HUES64 (cell line): ENCODE results near the gene TRMT13. TPM values are rescaled to one million over a fixed set of nuclear protein-coding genes. Genes with fewer than 3 reads are reported as not detected.

Source experiments
- H3K27ac ChIP-seq: 2 replicates; pipeline ENCODE4 v1.7.0; 2013; ENCODE audit warnings: low read depth, low read length, inconsistent platforms
- H3K27me3 ChIP-seq: 2 replicates; pipeline ENCODE4 v1.6.1; 2013; ENCODE audit warnings: mild to moderate bottlenecking, low read length; ENCODE audit not compliant: insufficient read depth
- H3K36me3 ChIP-seq: 2 replicates; pipeline ENCODE4 v1.6.1; 2013; ENCODE audit warnings: mild to moderate bottlenecking, low read length; ENCODE audit not compliant: insufficient read depth
- H3K4me1 ChIP-seq: 2 replicates; pipeline ENCODE4 v1.6.1; 2013; ENCODE audit warnings: mild to moderate bottlenecking, low read length, moderate library complexity; ENCODE audit not compliant: insufficient read depth
- H3K4me3 ChIP-seq: 2 replicates; pipeline ENCODE4 v1.5.1; 2013; ENCODE audit warnings: mild to moderate bottlenecking, low read length, moderate library complexity
- H3K9ac ChIP-seq: 2 replicates; pipeline ENCODE4 v1.6.1; 2013; ENCODE audit warnings: mild to moderate bottlenecking, low read depth, low read length
- H3K9me3 ChIP-seq: 2 replicates; pipeline ENCODE4 v1.6.1; 2013; ENCODE audit warnings: low read depth, low read length; ENCODE audit not compliant: insufficient read depth
- WGBS: fragments of 150-250, 120-280 bp; methylation state at CpG from one replicate; pipeline ENCODE4 v1.1.7; 2013; ENCODE audit warnings: missing lambda C conversion rate; 5-methylcytosine and 5-hydroxymethylcytosine counted together
- polyA plus RNA-seq, 2 experiments: library from polyadenylated mRNA; stranded (reverse); fragments of 50-300 nt; gene quantifications; one replicate each; pipeline ENCODE4 v1.2.3, GENCODE V29; 2013

TRMT13 gene
- 11.7 TPM for polyA plus RNA-seq (2013, experiment 1 of 2)
- 9.5 TPM for polyA plus RNA-seq (2013, experiment 2 of 2)

- under 1% methylated on average over 55 of the region's 57 CpGs for WGBS
- H3K36me3 ChIP-seq = peaks cover 15% of the 10 kb centered on the region
- no peaks in the 10 kb centered on the region for H3K27me3 ChIP-seq
- no peaks in the 10 kb centered on the region for H3K9me3 ChIP-seq
- peak within 1 kb of the TSS; percentile 87 for H3K27ac ChIP-seq
- H3K4me3 ChIP-seq = peak within 1 kb of the TSS; percentile 76
- peak within 1 kb of the TSS; percentile 85 for H3K9ac ChIP-seq
- H3K4me1 ChIP-seq = peaks cover 11% of the 10 kb centered on the region
Observed at GRCh38 chr1:100132566-100133477, at the start of gene TRMT13, which contains the start of gene SASS6. TSS of gene TRMT13 (plus strand) at chr1:100133163. CDS start at chr1:100133169, 6 bp downstream. TSS of gene SASS6 (minus strand) at chr1:100132930. CDS start at chr1:100132814, 116 bp downstream.

- H3K27ac ChIP-seq = no peak overlapping the region
- no peaks in the 10 kb centered on the region for H3K27me3 ChIP-seq
- H3K9ac ChIP-seq = no peak overlapping the region
- peaks cover 68% of the 10 kb centered on the region for H3K36me3 ChIP-seq
- H3K4me1 ChIP-seq = no peaks in the 10 kb centered on the region
- WGBS = no CpG with 5 or more reads among the region's 1 CpG
- no peaks in the 10 kb centered on the region for H3K9me3 ChIP-seq
- H3K4me3 ChIP-seq = no peak overlapping the region
Observed at GRCh38 chr1:100087396-100087795, 45.6 kb upstream of the TRMT13 start.

- 86% methylated on average over 1 of the region's 1 CpG for WGBS
- Histone ChIP-seq H3K9me3 (no peaks in the 10 kb centered on the region), H3K27me3 (no peaks in the 10 kb centered on the region), H3K27ac (no peak overlapping the region), H3K36me3 (peaks cover 67% of the 10 kb centered on the region), H3K4me1 (no peaks in the 10 kb centered on the region), H3K4me3 (no peak overlapping the region), H3K9ac (no peak overlapping the region)
Observed at GRCh38 chr1:100089082-100089481, 43.9 kb upstream of the TRMT13 start.

GRCh38 chr1:100090471-100090870 lies 42.5 kb upstream of the TRMT13 start:
- Histone ChIP-seq H3K4me3 (no peak overlapping the region), H3K9ac (no peak overlapping the region), H3K27ac (no peak overlapping the region), H3K36me3 (peaks cover 62% of the 10 kb centered on the region), H3K4me1 (no peaks in the 10 kb centered on the region), H3K27me3 (no peaks in the 10 kb centered on the region), H3K9me3 (no peaks in the 10 kb centered on the region)
- WGBS = 97% methylated on average over 3 of the region's 3 CpGs

- no peaks in the 10 kb centered on the region for H3K27me3 ChIP-seq
- no peak overlapping the region for H3K4me3 ChIP-seq
- no CpG with 5 or more reads among the region's 1 CpG for WGBS
- no peak overlapping the region for H3K27ac ChIP-seq
- H3K9me3 ChIP-seq = no peaks in the 10 kb centered on the region
- H3K4me1 ChIP-seq = no peaks in the 10 kb centered on the region
- H3K9ac ChIP-seq = no peak overlapping the region
- peaks cover 89% of the 10 kb centered on the region for H3K36me3 ChIP-seq
Observed at GRCh38 chr1:100100202-100100601, 32.8 kb upstream of the TRMT13 start.

- Histone ChIP-seq H3K9me3 (no peaks in the 10 kb centered on the region), H3K27me3 (no peaks in the 10 kb centered on the region), H3K36me3 (peaks cover 96% of the 10 kb centered on the region), H3K27ac (no peak overlapping the region), H3K9ac (no peak overlapping the region), H3K4me1 (no peaks in the 10 kb centered on the region), H3K4me3 (no peak overlapping the region)
- WGBS = 97% methylated on average over 2 of the region's 2 CpGs
Observed at GRCh38 chr1:100101564-100101963, 31.4 kb upstream of the TRMT13 start.

- Histone ChIP-seq H3K4me1 (no peaks in the 10 kb centered on the region), H3K4me3 (no peak overlapping the region), H3K27ac (no peak overlapping the region), H3K36me3 (peaks cover 81% of the 10 kb centered on the region), H3K9me3 (no peaks in the 10 kb centered on the region), H3K27me3 (no peaks in the 10 kb centered on the region), H3K9ac (no peak overlapping the region)
- 99% methylated on average over 4 of the region's 4 CpGs for WGBS
Observed at GRCh38 chr1:100107696-100108095, 25.3 kb upstream of the TRMT13 start.

GRCh38 chr1:100109554-100110066 lies 23.4 kb upstream of the TRMT13 start:
- no peak overlapping the region for H3K9ac ChIP-seq
- H3K4me1 ChIP-seq = no peaks in the 10 kb centered on the region
- H3K4me3 ChIP-seq = no peak overlapping the region
- H3K9me3 ChIP-seq = no peaks in the 10 kb centered on the region
- no peaks in the 10 kb centered on the region for H3K27me3 ChIP-seq
- H3K27ac ChIP-seq = no peak overlapping the region
- H3K36me3 ChIP-seq = peaks cover 63% of the 10 kb centered on the region

GRCh38 chr1:100115524-100115923 lies 17.4 kb upstream of the TRMT13 start:
- WGBS = 97% methylated on average over 4 of the region's 4 CpGs
- Histone ChIP-seq H3K9ac (no peak overlapping the region), H3K27me3 (no peaks in the 10 kb centered on the region), H3K27ac (no peak overlapping the region), H3K4me3 (no peak overlapping the region), H3K4me1 (no peaks in the 10 kb centered on the region), H3K36me3 (peaks cover 57% of the 10 kb centered on the region), H3K9me3 (no peaks in the 10 kb centered on the region)

- no peak overlapping the region for H3K4me3 ChIP-seq
- WGBS = 100% methylated on average over 1 of the region's 1 CpG
Observed at GRCh38 chr1:100122177-100122576, 10.8 kb upstream of the TRMT13 start.

GRCh38 chr1:100127226-100127625 lies 5.7 kb upstream of the TRMT13 start:
- no peaks in the 10 kb centered on the region for H3K9me3 ChIP-seq
- H3K4me1 ChIP-seq = peaks cover 6% of the 10 kb centered on the region
- WGBS = 95% methylated on average over 1 of the region's 1 CpG
- H3K36me3 ChIP-seq = peaks cover 18% of the 10 kb centered on the region
- no peaks in the 10 kb centered on the region for H3K27me3 ChIP-seq
- no peak overlapping the region for H3K9ac ChIP-seq
- no peak overlapping the region for H3K27ac ChIP-seq
- H3K4me3 ChIP-seq = no peak overlapping the region

More at GRCh38 chr1:100122177-100122576, 10.8 kb upstream of the TRMT13 start:
- H3K36me3 ChIP-seq = peaks cover 57% of the 10 kb centered on the region
- no peaks in the 10 kb centered on the region for H3K9me3 ChIP-seq
- H3K9ac ChIP-seq = no peak overlapping the region
- H3K27me3 ChIP-seq = no peaks in the 10 kb centered on the region
- no peaks in the 10 kb centered on the region for H3K4me1 ChIP-seq
- H3K27ac ChIP-seq = no peak overlapping the region
